Adrenal gland (tissue), 12 donors: ENCODE results near the gene TFB2M. TPM values are rescaled to one million over a fixed set of nuclear protein-coding genes. Genes with fewer than 3 reads are reported as not detected.
A peak's percentile ranks its signal among the peaks of the same experiment; 100 is the strongest.

Experiments used
- DNase-seq, 7 donors: peaks; one replicate each; pipeline ENCODE4 v3.0.0-alpha.2; 2019 to 2020
- H3K27ac ChIP-seq, 5 donors: fragments of 200-600 bp; sonication (generic) in 4 of 5; 1 replicate in 3 of 5; 2 replicates in 2 of 5; pipeline versions ENCODE4 v1.5.1 to v1.8.0; 2016 to 2020; ENCODE audit warnings: mild to moderate bottlenecking in 1 of 5
- H3K27me3 ChIP-seq: fragments of 200-600 bp; 2 replicates; pipeline ENCODE4 v1.8.0; 2021
- H3K36me3 ChIP-seq, 2 donors: fragments of 200-600 bp; replicated peaks in 1 of 2; 1 replicate in 1 of 2; 2 replicates in 1 of 2; pipeline versions ENCODE4 v1.5.1 to v1.8.0; 2018 to 2022
- H3K4me1 ChIP-seq, 2 donors: fragments of 200-600 bp; replicated peaks in 1 of 2; 1 replicate in 1 of 2; 2 replicates in 1 of 2; pipeline versions ENCODE4 v1.5.1 to v1.8.0; 2018 to 2021
- H3K4me3 ChIP-seq, 4 donors: fragments of 200-600 bp; sonication (generic) in 3 of 4; one replicate each; pipeline ENCODE4 v1.5.1; 2016 to 2018
- H3K9me3 ChIP-seq, 3 donors: fragments of 200-600 bp; sonication (generic) in 1 of 3; replicated peaks in 1 of 3; 1 replicate in 2 of 3; 2 replicates in 1 of 3; pipeline versions ENCODE4 v1.5.1 to v1.8.0; 2016 to 2021
- POLR2A ChIP-seq, 2 donors: fragments of 450-650 bp; IDR thresholded peaks; one replicate each; pipeline ENCODE4 v1.6.1; 2017; ENCODE audit warnings: antibody characterized with exemption in 2 of 2, mild to moderate bottlenecking in 2 of 2, moderate library complexity in 1 of 2
- WGBS, 4 donors: extraction: QIAGEN DNeasy Blood & Tissue Kit in 2 of 4; methylation state at CpG; one replicate each; pipeline versions ENCODE4 v1.1.5 to v1.1.7; 2013 to 2017; 5-methylcytosine and 5-hydroxymethylcytosine counted together
- intact Hi-C, 2 donors: fragments of 100-400 bp; cut with DNase I; formaldehyde crosslinking; loops; one replicate each; pipeline versions ENCODE4 v1.14.1 to v1.15.0; 2022 to 2023
- polyA plus RNA-seq, 3 donors: library from polyadenylated mRNA; stranded (reverse); fragments of 200-250 nt in 2 of 3; fragments of 350-450 nt in 1 of 3; fragmentation: Illumina TruSeq in 1 of 3; extraction: RNeasy Lipid Tissue Mini Kit (QIAGEN cat#74804) in 1 of 3; gene quantifications; one replicate each; pipeline ENCODE4 v1.2.3, GENCODE V29; 2013 to 2014
- total RNA-seq, 9 donors: library from RNA; depleted of rRNA in 4 of 9; stranded (reverse); fragments of >200 nt in 4 of 9; fragments of 120-200 nt in 1 of 9; fragmentation: NEBNext Ultra II Directional in 1 of 9; extraction: Animal tissue kit (Norgen Biotek cat#: 25700) in 1 of 9; gene quantifications; one replicate each; pipeline versions ENCODE4 v1.1.0 to v1.2.4, GENCODE V29; 2013 to 2023
- TF ChIP-seq, protein P1 (sequence below), 6 experiments: fragments of 450-650 bp in 4 of 6; fragments of 200-600 bp in 2 of 6; sonication (generic) in 1 of 6; IDR thresholded peaks; 1 replicate in 5 of 6; 2 replicates in 1 of 6; pipeline versions ENCODE4 v1.5.1 to v1.8.0; 2016 to 2021; ENCODE audit warnings: antibody characterized with exemption in 6 of 6, mild to moderate bottlenecking in 2 of 6, moderate library complexity in 1 of 6
- donor health status: healthy with polysubstance abuse.
- donor health status: Bipolar disorder and iron deficiency.
- donor health status: DM: yes; HTN: yes; CAD: no.
- donor health status: DM: no; HTN: no; CAD: no.
- donor health status: DM: no; HTN: no; CAD: no.
- donor health status: DM: yes; HTN: yes; CAD: no.

The TFB2M gene
- total and polyA plus RNA-seq, 12 donors = 6.0 to 44.8 (median 26.5) TPM

DNA sequence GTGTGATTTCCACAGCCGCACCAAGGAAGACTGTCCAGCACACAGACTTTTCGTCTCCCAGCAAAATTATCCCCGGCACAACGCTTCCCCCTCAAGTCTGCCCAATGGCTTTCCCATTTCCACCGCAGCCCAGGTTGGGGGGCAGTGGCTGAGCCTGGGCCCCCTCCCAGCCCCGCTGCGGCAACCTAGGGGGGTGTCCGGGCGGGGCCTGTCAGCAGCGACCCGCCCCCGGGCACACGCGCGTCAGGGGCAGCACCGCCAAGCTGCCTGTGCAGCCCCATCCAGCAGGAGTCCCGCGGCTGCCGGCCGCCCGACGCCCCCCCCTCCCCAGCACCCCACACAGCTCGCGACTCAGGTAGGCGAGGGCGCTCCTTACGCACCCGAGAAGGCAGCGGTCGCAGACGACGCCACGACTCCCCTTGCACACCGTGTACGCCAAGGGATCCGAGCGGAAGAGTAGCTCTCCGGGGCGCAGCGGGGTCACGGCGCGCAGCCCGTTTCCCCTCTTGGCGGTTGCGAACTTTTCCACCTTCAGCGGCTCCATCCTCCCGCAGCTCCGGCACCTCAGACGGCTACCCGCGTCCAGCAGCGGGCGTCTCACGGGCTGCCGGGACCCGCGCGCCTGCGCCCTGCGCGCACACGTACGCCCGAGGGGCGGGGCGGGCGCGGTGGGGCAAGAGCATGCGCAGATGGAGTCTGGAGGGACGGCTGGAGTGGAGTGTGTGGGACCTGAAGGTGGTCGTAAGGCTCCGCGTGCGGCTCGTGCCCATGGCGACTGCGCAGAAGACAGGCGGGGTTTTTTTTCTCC is 59.2 kb downstream of the TFB2M start, which contains the start of gene SMYD3:
Gene SMYD3, minus strand, starts transcription at position 606 of the 808 bp plus-strand sequence.
- peak within 1 kb of the TSS in 1 of 5 donors; percentile 27 for H3K27ac ChIP-seq
- intact Hi-C loops = loop anchor here (5.0 to 10.0 kb wide), 2 partner anchors 178 to 190 kb away; no protein-coding TSS in a partner anchor
- peak within 1 kb of the TSS; percentile 23 to 90 (median 74) for H3K4me3 ChIP-seq
- 0 to 2% (median 1%) methylated on average over 18 to 79 of the region's 79 CpGs for WGBS, 4 donors
- no peaks in the 10 kb centered on the region for H3K36me3 ChIP-seq
- no peaks in the 10 kb centered on the region for H3K27me3 ChIP-seq
- H3K4me1 ChIP-seq = peaks cover 0 to 9% of the 10 kb centered on the region in 2 donors
- no peaks in the 10 kb centered on the region for H3K9me3 ChIP-seq
- TF ChIP-seq POLR2A (IDR thresholded peaks at IDR 0.05) = peak in 1 of 2 donors; percentile 16
- TF ChIP-seq, protein P1, sequence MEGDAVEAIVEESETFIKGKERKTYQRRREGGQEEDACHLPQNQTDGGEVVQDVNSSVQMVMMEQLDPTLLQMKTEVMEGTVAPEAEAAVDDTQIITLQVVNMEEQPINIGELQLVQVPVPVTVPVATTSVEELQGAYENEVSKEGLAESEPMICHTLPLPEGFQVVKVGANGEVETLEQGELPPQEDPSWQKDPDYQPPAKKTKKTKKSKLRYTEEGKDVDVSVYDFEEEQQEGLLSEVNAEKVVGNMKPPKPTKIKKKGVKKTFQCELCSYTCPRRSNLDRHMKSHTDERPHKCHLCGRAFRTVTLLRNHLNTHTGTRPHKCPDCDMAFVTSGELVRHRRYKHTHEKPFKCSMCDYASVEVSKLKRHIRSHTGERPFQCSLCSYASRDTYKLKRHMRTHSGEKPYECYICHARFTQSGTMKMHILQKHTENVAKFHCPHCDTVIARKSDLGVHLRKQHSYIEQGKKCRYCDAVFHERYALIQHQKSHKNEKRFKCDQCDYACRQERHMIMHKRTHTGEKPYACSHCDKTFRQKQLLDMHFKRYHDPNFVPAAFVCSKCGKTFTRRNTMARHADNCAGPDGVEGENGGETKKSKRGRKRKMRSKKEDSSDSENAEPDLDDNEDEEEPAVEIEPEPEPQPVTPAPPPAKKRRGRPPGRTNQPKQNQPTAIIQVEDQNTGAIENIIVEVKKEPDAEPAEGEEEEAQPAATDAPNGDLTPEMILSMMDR (IDR thresholded peaks at IDR 0.05) = peak in 1 of 6 experiments; percentile 16
- DNase-seq = peak; percentile 63 to 76 (median 71)

DNA sequence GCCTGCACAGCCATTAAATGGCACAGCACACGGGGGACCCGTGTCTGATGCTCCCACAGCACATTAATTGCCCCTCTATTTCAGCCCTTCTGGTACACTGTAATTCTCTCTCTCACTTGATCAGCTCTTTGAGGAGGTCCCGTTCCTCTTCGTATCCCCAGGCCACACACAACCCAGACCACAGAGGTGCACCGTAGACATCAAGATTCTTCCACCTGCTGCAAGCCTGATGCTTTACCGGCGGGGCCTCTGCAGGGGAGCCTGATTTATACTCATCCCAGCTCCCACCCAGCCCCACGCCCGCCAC is 59.7 kb downstream of the TFB2M start:
- no peaks in the 10 kb centered on the region for H3K9me3 ChIP-seq
- no peaks in the 10 kb centered on the region for H3K36me3 ChIP-seq
- TF ChIP-seq, protein P1 (IDR thresholded peaks at IDR 0.05) = no peak
- TF ChIP-seq POLR2A (IDR thresholded peaks at IDR 0.05) = no peak
- H3K4me3 ChIP-seq = peak overlapping the region in 2 of 4 donors; percentile 65 to 82
- H3K4me1 ChIP-seq = peaks cover 0 to 9% of the 10 kb centered on the region in 2 donors
- H3K27ac ChIP-seq = no peak overlapping the region
- no peaks in the 10 kb centered on the region for H3K27me3 ChIP-seq
- peak in 2 of 7 donors; percentile 30 to 49 for DNase-seq
- 8 to 13% (median 10%) methylated on average over 7 to 9 of the region's 9 CpGs for WGBS, 4 donors
- intact Hi-C loops = loop anchor here (5.0 to 10.0 kb wide), 2 partner anchors 178 to 191 kb away; no protein-coding TSS in a partner anchor

DNA sequence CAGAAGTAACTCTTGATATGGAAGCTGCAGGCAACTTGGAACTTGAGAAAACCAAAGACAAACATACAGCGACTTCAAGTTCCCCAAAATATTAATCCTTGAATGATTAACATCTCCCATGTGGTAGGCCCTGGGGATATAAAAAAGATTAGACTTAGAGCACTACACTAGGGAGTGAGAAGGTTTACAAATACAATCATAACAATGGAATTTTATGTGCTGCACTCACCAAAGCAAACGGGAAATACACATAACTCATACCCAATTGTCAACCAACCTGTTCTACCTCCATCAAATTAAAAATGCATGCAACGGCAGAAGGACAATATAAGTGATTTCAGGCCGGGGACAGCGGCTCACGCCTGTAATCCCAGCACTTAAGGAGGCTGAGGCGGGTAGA is 62.7 kb downstream of the TFB2M start:
- Histone ChIP-seq H3K27ac (no peak overlapping the region), H3K27me3 (no peaks in the 10 kb centered on the region), H3K4me3 (no peak overlapping the region), H3K9me3 (no peaks in the 10 kb centered on the region), H3K36me3 (no peaks in the 10 kb centered on the region), H3K4me1 (peaks cover 0 to 9% of the 10 kb centered on the region in 2 donors)
- DNase-seq = peak in 1 of 7 donors; percentile 14
- TF ChIP-seq, protein P1 (IDR thresholded peaks at IDR 0.05) = no peak
- TF ChIP-seq POLR2A (IDR thresholded peaks at IDR 0.05) = no peak
- intact Hi-C loops = loop anchor here in 1 of 2 donors (10.0 kb wide), 1 partner anchor 181 kb away; no protein-coding TSS in a partner anchor
- 75 to 78% (median 77%) methylated on average over 7 of the region's 7 CpGs for WGBS, 4 donors

DNA sequence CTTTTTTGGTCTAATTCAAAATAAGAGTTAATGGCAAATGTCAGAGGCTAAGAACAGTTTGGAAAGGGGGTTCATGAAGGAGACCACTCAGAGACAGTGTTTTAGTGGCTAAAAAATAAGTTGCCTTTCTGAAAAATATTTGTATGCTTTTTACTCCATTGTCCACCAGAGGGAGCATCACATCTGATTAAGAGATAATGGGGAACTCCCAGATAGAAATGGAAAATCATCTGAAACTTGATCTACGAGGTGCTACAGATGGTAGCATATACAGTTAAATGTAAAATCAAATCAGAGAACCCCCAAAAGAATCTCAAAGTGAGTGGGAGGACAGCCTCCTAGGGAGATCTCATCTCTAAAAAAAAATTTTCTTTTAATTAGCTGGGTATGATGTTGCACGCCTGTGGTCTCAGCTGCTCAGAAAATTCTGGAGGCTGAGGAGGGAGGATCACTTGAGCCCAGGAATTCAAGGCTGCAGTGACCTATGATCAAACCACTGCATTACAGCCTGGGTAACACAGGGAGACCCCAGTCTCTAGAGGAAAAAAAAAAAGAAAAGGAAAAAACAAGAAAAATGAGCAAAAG is 68.6 kb downstream of the TFB2M start:
- DNase-seq = peak in 1 of 7 donors; percentile 22
- no peak overlapping the region for H3K4me3 ChIP-seq
- no peaks in the 10 kb centered on the region for H3K36me3 ChIP-seq
- 46 to 51% (median 49%) methylated on average over 2 of the region's 2 CpGs for WGBS, 4 donors
- no peaks in the 10 kb centered on the region for H3K4me1 ChIP-seq
- no peak for TF ChIP-seq POLR2A (IDR thresholded peaks at IDR 0.05)
- TF ChIP-seq, protein P1 (IDR thresholded peaks at IDR 0.05) = peak; percentile 72 to 86 (median 78)
- H3K27ac ChIP-seq = no peak overlapping the region
- intact Hi-C loops = loop anchor here in 1 of 2 donors (5.0 kb wide), 1 partner anchor 255 kb away; no protein-coding TSS in a partner anchor
- H3K27me3 ChIP-seq = no peaks in the 10 kb centered on the region
- H3K9me3 ChIP-seq = no peaks in the 10 kb centered on the region
